ENCODE measurements around the gene GRIA4. TPM values are rescaled to one million over a fixed set of nuclear protein-coding genes. Genes with fewer than 3 reads are reported as not detected.

The GRIA4 gene
- total and polyA plus RNA-seq, 7 donors = 0.03 to 0.17 (median 0.06) TPM; not detected in 4

GRCh38 chr11:105697291-105697690, 87.4 kb downstream of the GRIA4 start:
- TF ChIP-seq CTCF (IDR thresholded peaks at IDR 0.05) = no peak
- WGBS, 3 donors = 31 to 43% (median 41%) methylated on average over 1 of the region's 1 CpG
- Histone ChIP-seq H3K36me3 (ENCODE audit: insufficient read depth in 1 of 2, low read depth in 1 of 2) (no peaks in the 10 kb centered on the region), H3K4me1 (no peaks in the 10 kb centered on the region), H3K27me3 (ENCODE audit: insufficient read depth in 3 of 3, low read length in 2 of 3) (no peaks in the 10 kb centered on the region), H3K9me3 (no peaks in the 10 kb centered on the region), H3K4me3 (no peak overlapping the region), H3K27ac (no peak overlapping the region)
- no peak for ATAC-seq
- DNase-seq = no peak
- intact Hi-C loops (cut with DNase I) = no loop called here

DNA sequence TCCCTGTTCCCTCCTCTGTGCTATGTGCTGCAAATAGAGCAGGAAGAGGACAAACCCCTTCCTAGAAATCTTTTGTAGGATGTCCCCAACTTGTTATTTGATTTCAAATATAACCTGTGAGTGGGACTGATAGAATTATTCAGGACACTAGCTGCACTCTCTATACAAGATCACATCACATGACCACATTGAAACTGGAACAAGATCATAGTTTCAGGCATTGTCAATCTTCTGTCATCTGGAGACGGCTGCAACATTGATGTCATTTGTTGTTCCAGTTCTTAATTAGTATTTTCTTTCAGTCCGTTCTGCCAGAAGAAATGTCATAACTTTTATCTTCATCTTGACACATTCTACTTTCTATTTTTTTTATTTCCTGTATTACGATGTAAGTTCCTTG, 89.3 kb downstream of the GRIA4 start:
- no peaks in the 10 kb centered on the region for H3K27me3 ChIP-seq (ENCODE audit: insufficient read depth in 3 of 3, low read length in 2 of 3)
- H3K4me1 ChIP-seq = no peaks in the 10 kb centered on the region
- TF ChIP-seq CTCF (IDR thresholded peaks at IDR 0.05) = no peak
- 45 to 50% (median 47%) methylated on average over 3 of the region's 3 CpGs for WGBS, 3 donors
- no peak overlapping the region for H3K27ac ChIP-seq
- DNase-seq = no peak
- intact Hi-C loops (cut with DNase I) = no loop called here
- H3K36me3 ChIP-seq (ENCODE audit: insufficient read depth in 1 of 2, low read depth in 1 of 2) = no peaks in the 10 kb centered on the region
- H3K4me3 ChIP-seq = no peak overlapping the region
- H3K9me3 ChIP-seq = no peaks in the 10 kb centered on the region
- ATAC-seq = no peak

GRCh38 chr11:105700271-105700670, 90.4 kb downstream of the GRIA4 start:
- no peak for TF ChIP-seq CTCF (IDR thresholded peaks at IDR 0.05)
- no peaks in the 10 kb centered on the region for H3K36me3 ChIP-seq (ENCODE audit: insufficient read depth in 1 of 2, low read depth in 1 of 2)
- no peak for DNase-seq
- intact Hi-C loops (cut with DNase I) = no loop called here
- no peaks in the 10 kb centered on the region for H3K27me3 ChIP-seq (ENCODE audit: insufficient read depth in 3 of 3, low read length in 2 of 3)
- no peak overlapping the region for H3K27ac ChIP-seq
- no peak overlapping the region for H3K4me3 ChIP-seq
- H3K9me3 ChIP-seq = no peaks in the 10 kb centered on the region
- H3K4me1 ChIP-seq = no peaks in the 10 kb centered on the region
- no peak for ATAC-seq

- no peaks in the 10 kb centered on the region for H3K27me3 ChIP-seq (ENCODE audit: insufficient read depth in 3 of 3, low read length in 2 of 3)
- no peaks in the 10 kb centered on the region for H3K9me3 ChIP-seq
- 84 to 89% (median 85%) methylated on average over 3 of the region's 3 CpGs for WGBS, 3 donors
- DNase-seq (no peak), ATAC-seq (no peak)
- intact Hi-C loops (cut with DNase I) = no loop called here
- H3K4me1 ChIP-seq = no peaks in the 10 kb centered on the region
- H3K27ac ChIP-seq = no peak overlapping the region
- H3K4me3 ChIP-seq = no peak overlapping the region
- no peaks in the 10 kb centered on the region for H3K36me3 ChIP-seq (ENCODE audit: insufficient read depth in 1 of 2, low read depth in 1 of 2)
- TF ChIP-seq CTCF (IDR thresholded peaks at IDR 0.05) = no peak
Observed at GRCh38 chr11:105701098-105701497, 91.2 kb downstream of the GRIA4 start.

- Histone ChIP-seq H3K27ac (no peak overlapping the region), H3K27me3 (ENCODE audit: insufficient read depth in 3 of 3, low read length in 2 of 3) (no peaks in the 10 kb centered on the region), H3K36me3 (ENCODE audit: insufficient read depth in 1 of 2, low read depth in 1 of 2) (no peaks in the 10 kb centered on the region), H3K4me1 (no peaks in the 10 kb centered on the region), H3K9me3 (no peaks in the 10 kb centered on the region), H3K4me3 (no peak overlapping the region)
- no peak for DNase-seq
- no peak for ATAC-seq
- intact Hi-C loops (cut with DNase I) = no loop called here
- WGBS, 3 donors = 85 to 91% (median 91%) methylated on average over 2 of the region's 2 CpGs
- no peak for TF ChIP-seq CTCF (IDR thresholded peaks at IDR 0.05)
Observed at GRCh38 chr11:105705786-105706530, 96.1 kb downstream of the GRIA4 start.

Measured in psoas muscle (tissue), 8 donors.